DND-41 (cell line): ENCODE measurements around the gene C10orf143.

Experiments
- ATAC-seq: fragments of 200-7000 bp; cut with Tn5 transposase; 3 replicates; pipeline ENCODE4 v1.9.1; 2021; ENCODE audit warnings: low read depth; ENCODE audit not compliant: insufficient read depth
- DNase-seq: peaks from one replicate; pipeline ENCODE4 v3.0.0-alpha.2; 2020
- H2AFZ ChIP-seq: 2 replicates; pipeline ENCODE4 v1.6.0; 2012; ENCODE audit warnings: low read depth, low read length
- H3K27ac ChIP-seq: 2 replicates; pipeline ENCODE4 v1.5.1; 2012; ENCODE audit warnings: low read length, inconsistent platforms
- H3K27me3 ChIP-seq: fragments of 200-600 bp; sonication (generic); 2 replicates; pipeline ENCODE4 v1.6.0; 2012; ENCODE audit warnings: low read length, mild to moderate bottlenecking, inconsistent platforms; ENCODE audit not compliant: insufficient read depth, poor library complexity
- H3K36me3 ChIP-seq: 2 replicates; pipeline ENCODE4 v1.5.1; 2012; ENCODE audit warnings: low read length, inconsistent platforms; ENCODE audit not compliant: insufficient read depth
- H3K4me1 ChIP-seq: 2 replicates; pipeline ENCODE4 v1.5.1; 2012; ENCODE audit warnings: mild to moderate bottlenecking, low read length; ENCODE audit not compliant: insufficient read depth
- H3K4me2 ChIP-seq: 2 replicates; pipeline ENCODE4 v1.6.0; 2012; ENCODE audit warnings: mild to moderate bottlenecking, moderate library complexity, low read length, inconsistent platforms; ENCODE audit not compliant: insufficient read depth
- H3K4me3 ChIP-seq, 2 experiments: fragments of 200-600 bp in 1 of 2; shearing (Covaris generic) in 1 of 2; 2 replicates each; pipeline ENCODE4 v1.5.1; 2012 to 2016; ENCODE audit warnings: inconsistent platforms in 2 of 2, low read length in 2 of 2, mild to moderate bottlenecking in 2 of 2, low read depth in 1 of 2, moderate library complexity in 1 of 2
- H3K79me2 ChIP-seq: 2 replicates; pipeline ENCODE4 v1.6.0; 2012; ENCODE audit warnings: low read length, inconsistent platforms; ENCODE audit not compliant: insufficient read depth
- H3K9ac ChIP-seq: 2 replicates; pipeline ENCODE4 v1.6.0; 2012; ENCODE audit warnings: low read depth, mild to moderate bottlenecking, inconsistent platforms, low read length, moderate library complexity
- H3K9me3 ChIP-seq: 2 replicates; pipeline ENCODE4 v1.5.1; 2012; ENCODE audit warnings: low read length, moderate library complexity, mild to moderate bottlenecking, inconsistent platforms; ENCODE audit not compliant: insufficient read depth, severe bottlenecking
- H4K20me1 ChIP-seq: 2 replicates; pipeline ENCODE4 v1.6.0; 2012; ENCODE audit warnings: low read length; ENCODE audit not compliant: insufficient read depth
- EZH2 ChIP-seq: IDR thresholded peaks from 3 replicates; pipeline ENCODE4 v1.6.1; 2012; ENCODE audit warnings: borderline replicate concordance, low read depth, mild to moderate bottlenecking, moderate library complexity, low read length, inconsistent platforms; ENCODE audit not compliant: severe bottlenecking
- TF ChIP-seq, protein P1 (sequence below): IDR thresholded peaks from 2 replicates; pipeline ENCODE4 v1.5.1; 2012; ENCODE audit warnings: borderline replicate concordance, low read length, moderate library complexity, mild to moderate bottlenecking; ENCODE audit not compliant: poor library complexity, severe bottlenecking; ENCODE audit errors: extremely low read depth

Gene C10orf143

DNA sequence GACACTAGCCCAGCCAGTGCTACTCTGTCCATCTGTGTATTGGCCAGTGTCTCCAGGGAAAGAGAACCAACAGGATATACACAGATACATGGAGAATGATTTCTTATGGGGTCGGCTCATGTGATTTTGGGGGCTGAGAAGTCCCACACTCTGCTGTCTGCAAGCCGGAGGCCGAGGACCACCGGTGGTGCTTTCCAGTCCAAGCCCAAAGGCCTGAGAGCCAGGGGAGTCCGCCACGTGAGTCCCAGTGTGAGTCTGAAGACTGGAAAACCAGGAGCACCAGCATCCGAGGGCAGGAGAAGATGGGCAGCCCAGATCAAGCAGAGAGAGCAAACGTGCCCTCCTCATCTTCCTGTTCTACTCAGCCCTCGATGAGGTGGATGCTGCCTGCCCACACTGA lies 71.5 kb downstream of the C10orf143 start:
- no peaks in the 10 kb centered on the region for H3K79me2 ChIP-seq
- ATAC-seq = no peak
- H3K36me3 ChIP-seq = no peaks in the 10 kb centered on the region
- H4K20me1 ChIP-seq = no peaks in the 10 kb centered on the region
- H3K4me3 ChIP-seq = no peak overlapping the region
- H3K4me1 ChIP-seq = no peaks in the 10 kb centered on the region
- no peak overlapping the region for H3K27ac ChIP-seq
- H3K4me2 ChIP-seq = no peak overlapping the region
- H3K27me3 ChIP-seq = no peaks in the 10 kb centered on the region
- DNase-seq = no peak
- TF ChIP-seq, protein P1, sequence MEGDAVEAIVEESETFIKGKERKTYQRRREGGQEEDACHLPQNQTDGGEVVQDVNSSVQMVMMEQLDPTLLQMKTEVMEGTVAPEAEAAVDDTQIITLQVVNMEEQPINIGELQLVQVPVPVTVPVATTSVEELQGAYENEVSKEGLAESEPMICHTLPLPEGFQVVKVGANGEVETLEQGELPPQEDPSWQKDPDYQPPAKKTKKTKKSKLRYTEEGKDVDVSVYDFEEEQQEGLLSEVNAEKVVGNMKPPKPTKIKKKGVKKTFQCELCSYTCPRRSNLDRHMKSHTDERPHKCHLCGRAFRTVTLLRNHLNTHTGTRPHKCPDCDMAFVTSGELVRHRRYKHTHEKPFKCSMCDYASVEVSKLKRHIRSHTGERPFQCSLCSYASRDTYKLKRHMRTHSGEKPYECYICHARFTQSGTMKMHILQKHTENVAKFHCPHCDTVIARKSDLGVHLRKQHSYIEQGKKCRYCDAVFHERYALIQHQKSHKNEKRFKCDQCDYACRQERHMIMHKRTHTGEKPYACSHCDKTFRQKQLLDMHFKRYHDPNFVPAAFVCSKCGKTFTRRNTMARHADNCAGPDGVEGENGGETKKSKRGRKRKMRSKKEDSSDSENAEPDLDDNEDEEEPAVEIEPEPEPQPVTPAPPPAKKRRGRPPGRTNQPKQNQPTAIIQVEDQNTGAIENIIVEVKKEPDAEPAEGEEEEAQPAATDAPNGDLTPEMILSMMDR = no peak
- no peak for TF ChIP-seq EZH2
- no peak overlapping the region for H3K9ac ChIP-seq
- no peak overlapping the region for H2AFZ ChIP-seq
- H3K9me3 ChIP-seq = no peaks in the 10 kb centered on the region

- ATAC-seq (no peak), DNase-seq (no peak)
- no peak overlapping the region for H3K9ac ChIP-seq
- no peak overlapping the region for H3K27ac ChIP-seq
- H2AFZ ChIP-seq = no peak overlapping the region
- no peaks in the 10 kb centered on the region for H3K79me2 ChIP-seq
- no peak overlapping the region for H3K4me2 ChIP-seq
- H3K4me1 ChIP-seq = no peaks in the 10 kb centered on the region
- no peaks in the 10 kb centered on the region for H4K20me1 ChIP-seq
- no peaks in the 10 kb centered on the region for H3K9me3 ChIP-seq
- H3K36me3 ChIP-seq = no peaks in the 10 kb centered on the region
- no peak for TF ChIP-seq EZH2
- TF ChIP-seq, protein P1 = no peak
- H3K27me3 ChIP-seq = no peaks in the 10 kb centered on the region
- no peak overlapping the region for H3K4me3 ChIP-seq
Measured at GRCh38 chr10:130038611-130039109, 72.0 kb downstream of the C10orf143 start.

- no peak overlapping the region for H3K4me2 ChIP-seq
- H3K79me2 ChIP-seq = no peaks in the 10 kb centered on the region
- H3K36me3 ChIP-seq = no peaks in the 10 kb centered on the region
- H4K20me1 ChIP-seq = no peaks in the 10 kb centered on the region
- no peak overlapping the region for H3K9ac ChIP-seq
- TF ChIP-seq EZH2 = no peak
- TF ChIP-seq, protein P1 = no peak
- H2AFZ ChIP-seq = no peak overlapping the region
- H3K27me3 ChIP-seq = no peaks in the 10 kb centered on the region
- DNase-seq = no peak
- no peak overlapping the region for H3K4me3 ChIP-seq
- H3K9me3 ChIP-seq = no peaks in the 10 kb centered on the region
- no peak for ATAC-seq
- H3K4me1 ChIP-seq = no peaks in the 10 kb centered on the region
- H3K27ac ChIP-seq = no peak overlapping the region
Measured at GRCh38 chr10:130038019-130038555, 72.5 kb downstream of the C10orf143 start.

- Histone ChIP-seq H3K27ac (no peak overlapping the region), H3K4me1 (no peaks in the 10 kb centered on the region)
- no peak for TF ChIP-seq EZH2
- TF ChIP-seq, protein P1 = no peak
Measured at GRCh38 chr10:130037169-130037661, 73.4 kb downstream of the C10orf143 start.

More at GRCh38 chr10:130037169-130037661, 73.4 kb downstream of the C10orf143 start:
- Histone ChIP-seq H3K27me3 (no peaks in the 10 kb centered on the region), H3K79me2 (no peaks in the 10 kb centered on the region), H4K20me1 (no peaks in the 10 kb centered on the region), H3K4me3 (no peak overlapping the region), H3K9ac (no peak overlapping the region), H3K36me3 (no peaks in the 10 kb centered on the region), H3K9me3 (no peaks in the 10 kb centered on the region), H2AFZ (no peak overlapping the region), H3K4me2 (no peak overlapping the region)
- DNase-seq (no peak), ATAC-seq (no peak)
